Tibial nerve (tissue), 4 donors: ENCODE data around the gene TCF25. TPM values are rescaled to one million over a fixed set of nuclear protein-coding genes. Genes with fewer than 3 reads are reported as not detected.
"Not testable (repeated sequence)": the region's sequence is repeated elsewhere in the genome, so short reads cannot be mapped to it uniquely, and the experiment has no call there.

Experiments
- DNase-seq, 2 donors: peaks; one replicate each; pipeline ENCODE4 v3.0.0-alpha.2; 2019; ENCODE audit warnings: low spot score in 2 of 2
- H3K27ac ChIP-seq, 4 donors: fragments of 200-600 bp; sonication (generic) in 3 of 4; one replicate each; pipeline ENCODE4 v1.5.1; 2017 to 2019; ENCODE audit warnings: mild to moderate bottlenecking in 1 of 4
- H3K27me3 ChIP-seq, 2 donors: fragments of 200-600 bp; sonication (generic) in 1 of 2; one replicate each; pipeline versions ENCODE4 v1.5.1 to v1.6.0; 2017 to 2019
- H3K36me3 ChIP-seq, 3 donors: fragments of 200-600 bp; sonication (generic); one replicate each; pipeline ENCODE4 v1.5.1; 2018 to 2019
- H3K4me1 ChIP-seq, 4 donors: fragments of 200-600 bp; sonication (generic) in 3 of 4; one replicate each; pipeline ENCODE4 v1.5.1; 2017 to 2019
- H3K4me3 ChIP-seq, 4 donors: fragments of 200-600 bp; sonication (generic) in 3 of 4; one replicate each; pipeline ENCODE4 v1.5.1; 2017 to 2019; ENCODE audit warnings: mild to moderate bottlenecking in 1 of 4, moderate library complexity in 1 of 4
- H3K9me3 ChIP-seq, 4 donors: fragments of 200-600 bp; sonication (generic) in 3 of 4; one replicate each; pipeline ENCODE4 v1.5.1; 2017 to 2019
- EP300 ChIP-seq, 2 donors: sonication (generic); formaldehyde crosslinking; IDR thresholded peaks; one replicate each; pipeline ENCODE4 v1.6.1; 2017; ENCODE audit warnings: antibody characterized with exemption in 2 of 2, mild to moderate bottlenecking in 1 of 2
- POLR2A ChIP-seq, 2 donors: fragments of 450-650 bp; IDR thresholded peaks; one replicate each; pipeline ENCODE4 v1.6.1; 2017; ENCODE audit warnings: antibody characterized with exemption in 2 of 2, mild to moderate bottlenecking in 2 of 2, moderate library complexity in 2 of 2
- WGBS, 2 donors: methylation state at CpG; one replicate each; pipeline ENCODE4 v1.1.5; 2018; 5-methylcytosine and 5-hydroxymethylcytosine counted together
- total RNA-seq, 4 donors: library from RNA; depleted of rRNA; stranded (reverse); fragments of >200 nt; gene quantifications; one replicate each; pipeline ENCODE4 v1.1.0, GENCODE V29; 2016
- TF ChIP-seq, protein P1 (sequence below), 5 experiments: fragments of 200-600 bp in 3 of 5; fragments of 450-650 bp in 2 of 5; sonication (generic) in 3 of 5; IDR thresholded peaks; one replicate each; pipeline ENCODE4 v1.5.1; 2016 to 2019; ENCODE audit warnings: antibody characterized with exemption in 5 of 5, mild to moderate bottlenecking in 3 of 5, moderate library complexity in 2 of 5

Gene TCF25
- total RNA-seq, 4 donors from 2014 or later: 181 to 350 (median 290) TPM

DNA sequence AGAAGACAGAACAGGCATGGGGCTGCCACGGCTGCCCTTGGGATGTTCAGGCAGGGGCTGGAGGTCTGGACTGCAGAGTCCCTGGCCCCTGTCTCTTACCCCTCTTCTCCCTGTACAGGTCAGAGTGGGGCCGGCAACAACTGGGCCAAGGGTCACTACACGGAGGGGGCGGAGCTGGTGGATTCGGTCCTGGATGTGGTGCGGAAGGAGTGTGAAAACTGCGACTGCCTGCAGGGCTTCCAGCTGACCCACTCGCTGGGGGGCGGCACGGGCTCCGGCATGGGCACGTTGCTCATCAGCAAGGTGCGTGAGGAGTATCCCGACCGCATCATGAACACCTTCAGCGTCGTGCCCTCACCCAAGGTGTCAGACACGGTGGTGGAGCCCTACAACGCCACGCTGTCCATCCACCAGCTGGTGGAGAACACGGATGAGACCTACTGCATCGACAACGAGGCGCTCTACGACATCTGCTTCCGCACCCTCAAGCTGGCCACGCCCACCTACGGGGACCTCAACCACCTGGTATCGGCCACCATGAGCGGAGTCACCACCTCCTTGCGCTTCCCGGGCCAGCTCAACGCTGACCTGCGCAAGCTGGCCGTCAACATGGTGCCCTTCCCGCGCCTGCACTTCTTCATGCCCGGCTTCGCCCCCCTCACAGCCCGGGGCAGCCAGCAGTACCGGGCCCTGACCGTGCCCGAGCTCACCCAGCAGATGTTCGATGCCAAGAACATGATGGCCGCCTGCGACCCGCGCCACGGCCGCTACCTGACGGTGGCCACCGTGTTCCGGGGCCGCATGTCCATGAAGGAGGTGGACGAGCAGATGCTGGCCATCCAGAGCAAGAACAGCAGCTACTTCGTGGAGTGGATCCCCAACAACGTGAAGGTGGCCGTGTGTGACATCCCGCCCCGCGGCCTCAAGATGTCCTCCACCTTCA lies 61.5 kb downstream of the TCF25 start:
- peaks cover 0 to 30% (median 0%) of the 10 kb centered on the region in 3 donors for H3K36me3 ChIP-seq
- TF ChIP-seq POLR2A (IDR thresholded peaks at IDR 0.05) (no peak), EP300 (IDR thresholded peaks at IDR 0.05) (no peak)
- TF ChIP-seq, protein P1, sequence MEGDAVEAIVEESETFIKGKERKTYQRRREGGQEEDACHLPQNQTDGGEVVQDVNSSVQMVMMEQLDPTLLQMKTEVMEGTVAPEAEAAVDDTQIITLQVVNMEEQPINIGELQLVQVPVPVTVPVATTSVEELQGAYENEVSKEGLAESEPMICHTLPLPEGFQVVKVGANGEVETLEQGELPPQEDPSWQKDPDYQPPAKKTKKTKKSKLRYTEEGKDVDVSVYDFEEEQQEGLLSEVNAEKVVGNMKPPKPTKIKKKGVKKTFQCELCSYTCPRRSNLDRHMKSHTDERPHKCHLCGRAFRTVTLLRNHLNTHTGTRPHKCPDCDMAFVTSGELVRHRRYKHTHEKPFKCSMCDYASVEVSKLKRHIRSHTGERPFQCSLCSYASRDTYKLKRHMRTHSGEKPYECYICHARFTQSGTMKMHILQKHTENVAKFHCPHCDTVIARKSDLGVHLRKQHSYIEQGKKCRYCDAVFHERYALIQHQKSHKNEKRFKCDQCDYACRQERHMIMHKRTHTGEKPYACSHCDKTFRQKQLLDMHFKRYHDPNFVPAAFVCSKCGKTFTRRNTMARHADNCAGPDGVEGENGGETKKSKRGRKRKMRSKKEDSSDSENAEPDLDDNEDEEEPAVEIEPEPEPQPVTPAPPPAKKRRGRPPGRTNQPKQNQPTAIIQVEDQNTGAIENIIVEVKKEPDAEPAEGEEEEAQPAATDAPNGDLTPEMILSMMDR (IDR thresholded peaks at IDR 0.05): no peak
- H3K27ac ChIP-seq: no peak overlapping the region
- no peak for DNase-seq
- H3K4me3 ChIP-seq: no peak overlapping the region
- no peaks in the 10 kb centered on the region for H3K4me1 ChIP-seq
- no peaks in the 10 kb centered on the region for H3K27me3 ChIP-seq
- 95 to 96% methylated on average over 61 of the region's 61 CpGs for WGBS, 2 donors
- H3K9me3 ChIP-seq: no peaks in the 10 kb centered on the region

GRCh38 chr16:89935620-89936019 lies 62.2 kb downstream of the TCF25 start:
- not testable (repeated sequence) for H3K9me3 ChIP-seq, H3K4me1 ChIP-seq, DNase-seq, H3K27ac ChIP-seq, H3K27me3 ChIP-seq, H3K4me3 ChIP-seq
- peaks cover 0 to 30% (median 0%) of the 10 kb centered on the region in 3 donors for H3K36me3 ChIP-seq
- WGBS, 2 donors: 90 to 92% methylated on average over 27 of the region's 27 CpGs

DNA sequence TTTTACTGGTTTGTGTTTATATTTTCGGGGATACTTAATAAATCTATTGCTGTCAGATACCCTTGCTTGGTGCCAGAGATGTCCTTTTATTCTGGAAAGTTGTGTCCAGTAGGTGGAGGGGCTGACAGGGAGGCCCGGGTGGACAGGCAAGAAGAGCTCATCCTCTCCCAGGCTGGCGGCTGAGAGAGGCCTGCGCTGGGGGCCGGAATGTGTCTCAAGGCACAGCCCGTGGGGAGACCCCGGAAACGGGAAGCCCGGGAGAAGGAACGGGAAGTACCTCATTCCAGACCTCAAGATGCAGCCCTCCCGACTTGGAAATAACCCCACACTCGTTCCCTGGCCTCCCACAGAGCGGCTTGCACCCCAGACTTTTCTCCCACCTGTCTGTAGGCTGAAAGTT lies 62.6 kb downstream of the TCF25 start:
- no peak for TF ChIP-seq POLR2A (IDR thresholded peaks at IDR 0.05)
- TF ChIP-seq, protein P1 (IDR thresholded peaks at IDR 0.05): no peak
- TF ChIP-seq EP300 (IDR thresholded peaks at IDR 0.05): no peak
- H3K4me3 ChIP-seq: no peak overlapping the region

GRCh38 chr16:89936508-89936907 lies 63.1 kb downstream of the TCF25 start:
- Histone ChIP-seq H3K36me3 (peaks cover 0 to 30% (median 0%) of the 10 kb centered on the region in 3 donors), H3K9me3 (no peaks in the 10 kb centered on the region), H3K4me1 (no peaks in the 10 kb centered on the region), H3K27me3 (no peaks in the 10 kb centered on the region), H3K27ac (no peak overlapping the region), H3K4me3 (no peak overlapping the region)
- TF ChIP-seq EP300 (IDR thresholded peaks at IDR 0.05): no peak
- TF ChIP-seq, protein P1 (IDR thresholded peaks at IDR 0.05): no peak
- TF ChIP-seq POLR2A (IDR thresholded peaks at IDR 0.05): no peak
- DNase-seq: no peak
- 85 to 93% methylated on average over 6 to 11 of the region's 14 CpGs for WGBS, 2 donors

More for the DNA sequence above, 62.6 kb downstream of the TCF25 start:
- Histone ChIP-seq H3K27me3 (no peaks in the 10 kb centered on the region), H3K36me3 (peaks cover 0 to 30% (median 0%) of the 10 kb centered on the region in 3 donors), H3K9me3 (no peaks in the 10 kb centered on the region), H3K27ac (no peak overlapping the region), H3K4me1 (no peaks in the 10 kb centered on the region)
- no peak for DNase-seq
- 79 to 80% methylated on average over 12 to 13 of the region's 13 CpGs for WGBS, 2 donors

DNA sequence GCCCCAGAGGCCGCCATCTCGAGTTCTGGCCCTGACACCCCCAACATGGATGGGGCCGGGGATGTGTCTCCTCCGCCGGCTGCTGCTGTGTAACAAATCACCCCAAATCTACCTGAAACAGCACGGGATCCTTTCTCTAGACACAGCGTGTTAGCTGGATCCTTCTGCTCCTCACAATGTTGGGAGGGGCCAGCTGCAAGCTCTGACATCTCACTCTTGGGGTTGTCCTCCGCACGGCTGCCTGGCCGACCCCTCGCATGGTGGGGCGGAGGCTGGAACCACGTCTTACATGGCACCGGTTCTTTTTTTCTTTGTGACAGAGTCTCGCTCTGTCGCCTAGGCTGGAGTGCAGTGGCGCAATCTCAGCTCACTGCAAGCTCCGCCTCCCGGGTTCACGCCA lies 63.6 kb downstream of the TCF25 start:
- Histone ChIP-seq H3K9me3 (no peaks in the 10 kb centered on the region), H3K4me1 (no peaks in the 10 kb centered on the region), H3K4me3 (no peak overlapping the region), H3K36me3 (peaks cover 0 to 30% (median 0%) of the 10 kb centered on the region in 3 donors), H3K27me3 (no peaks in the 10 kb centered on the region), H3K27ac (no peak overlapping the region)
- WGBS, 2 donors: 94% methylated on average over 20 of the region's 20 CpGs
- no peak for DNase-seq
- TF ChIP-seq POLR2A (IDR thresholded peaks at IDR 0.05): no peak
- TF ChIP-seq EP300 (IDR thresholded peaks at IDR 0.05): no peak
- TF ChIP-seq, protein P1 (IDR thresholded peaks at IDR 0.05): no peak
